Measurements from ENCODE around the gene CTNND2.

DNA sequence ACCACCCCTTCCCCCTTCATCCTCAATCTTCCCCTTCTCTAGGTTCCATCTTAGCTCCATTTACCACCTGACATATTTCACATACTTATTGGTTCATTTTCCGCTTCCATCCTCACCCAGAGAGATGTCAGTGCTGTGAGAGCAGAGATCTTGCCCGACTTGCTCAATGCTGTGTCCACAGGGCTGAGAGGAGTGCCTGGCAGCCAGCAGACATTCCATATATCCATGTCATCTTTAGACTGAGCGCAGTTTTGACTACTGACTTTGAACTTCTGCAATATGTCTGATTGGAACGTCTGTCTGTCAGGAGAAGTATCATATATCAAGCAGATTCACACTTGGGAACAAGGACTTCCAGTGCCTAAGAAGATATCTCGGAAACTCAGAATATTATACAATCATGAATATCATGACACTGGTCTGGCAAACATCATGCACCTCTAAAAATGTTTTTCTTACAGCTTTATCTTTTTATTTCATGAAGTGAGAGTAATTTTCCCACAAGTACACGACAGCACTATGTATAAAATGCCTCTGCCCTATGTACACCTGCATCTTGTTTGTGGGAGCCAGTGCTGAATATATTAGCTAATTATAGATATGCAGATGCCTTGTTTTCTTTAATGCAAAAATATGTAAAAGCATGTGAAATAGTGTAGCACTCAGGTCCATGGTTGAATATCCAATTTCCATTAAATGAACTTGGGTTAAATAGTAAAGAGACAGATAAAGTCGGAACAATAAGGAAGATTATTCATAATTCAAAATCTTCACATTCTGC is 689.2 kb downstream of the CTNND2 start:
- no peak for TF ChIP-seq POLR2A (IDR thresholded peaks at IDR 0.05)
- TF ChIP-seq POLR2AphosphoS5 (IDR thresholded peaks at IDR 0.05), result no peak
